ENCODE data around the gene PDE7B. TPM values are rescaled to one million over a fixed set of nuclear protein-coding genes. Genes with fewer than 3 reads are reported as not detected.
"Not testable (repeated sequence)": the region's sequence is repeated elsewhere in the genome, so short reads cannot be mapped to it uniquely, and the experiment has no call there.

The PDE7B gene
- total RNA-seq, 1 experiment from 2014 or later, result not detected

DNA sequence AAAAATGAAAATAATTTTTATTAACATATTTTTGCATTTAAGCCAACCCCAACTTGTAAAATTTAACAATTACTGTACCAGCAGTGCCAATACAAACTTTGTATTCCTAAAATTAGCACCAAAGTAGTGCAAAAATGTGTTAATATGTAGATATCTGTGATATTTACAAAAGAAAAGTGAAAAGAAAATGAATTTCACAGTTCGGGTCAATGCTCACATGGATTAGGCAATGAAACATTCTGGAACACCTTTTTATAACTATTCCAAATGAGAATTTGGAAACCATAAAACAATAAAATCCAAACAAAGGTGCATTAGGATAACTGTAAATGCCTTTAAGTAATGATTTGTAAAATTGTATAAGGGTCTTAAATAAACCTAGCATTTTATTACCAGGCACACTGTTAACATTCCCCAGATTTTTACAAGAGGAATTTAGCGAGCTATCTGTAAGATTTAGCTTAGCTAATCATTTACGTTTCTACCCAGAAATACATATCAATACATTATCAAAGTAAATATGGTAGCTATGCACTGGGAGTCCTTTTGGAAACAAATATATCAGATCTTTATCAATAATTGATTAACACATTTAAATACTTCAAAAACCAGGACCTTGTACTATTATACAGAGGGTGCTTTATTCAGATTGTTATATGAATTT, 286.4 kb downstream of the PDE7B start:
- H2AFZ ChIP-seq (ENCODE audit: low read length), result no peak overlapping the region
- BruUV-seq (replicated peaks), result no TSS peak

DNA sequence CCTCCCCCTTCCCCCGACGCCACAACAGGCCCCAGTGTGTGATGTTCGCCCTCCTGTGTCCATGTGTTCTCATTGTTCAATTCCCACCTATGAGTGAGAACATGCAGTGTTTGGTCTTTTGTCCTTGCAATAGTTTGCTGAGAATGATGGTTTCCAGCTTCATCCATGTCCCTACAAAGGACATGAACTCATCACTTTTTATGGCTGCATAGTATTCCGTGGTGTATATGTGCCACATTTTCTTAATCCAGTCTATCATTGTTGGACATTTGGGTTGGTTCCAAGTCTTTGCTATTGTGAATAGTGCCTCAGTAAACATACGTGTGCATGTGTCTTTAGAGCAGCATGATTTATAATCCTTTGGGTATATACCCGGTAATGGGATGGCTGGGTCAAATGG, 287.6 kb downstream of the PDE7B start:
- BruUV-seq (replicated peaks); H3K79me2 ChIP-seq (ENCODE audit: low read length); DNase-seq; H3K4me1 ChIP-seq (ENCODE audit: insufficient read depth, low read length); H3K27me3 ChIP-seq (ENCODE audit: low read length); POLR2A ChIA-PET (ENCODE audit: unreplicated experiment); H3K4me3 ChIP-seq (ENCODE audit: low read length); H3F3A ChIP-seq (ENCODE audit: low read length, unreplicated experiment); H2AFZ ChIP-seq (ENCODE audit: low read length); H3K9ac ChIP-seq (ENCODE audit: low read length); H3K9me2 ChIP-seq (replicated peaks; ENCODE audit: low read length); H4K20me1 ChIP-seq (ENCODE audit: low read length); H3K4me2 ChIP-seq (ENCODE audit: low read length); ATAC-seq; CTCF ChIA-PET; H3K9me3 ChIP-seq (ENCODE audit: low read length); H3K27ac ChIP-seq (ENCODE audit: low read length); H3K36me3 ChIP-seq (ENCODE audit: low read depth, low read length): not testable (repeated sequence)
- intact Hi-C loops (cut with micrococcal nuclease), result loop anchor here (5.0 kb wide), 1 partner anchor 47 kb away; no protein-coding TSS in a partner anchor

More for the DNA sequence above, 286.4 kb downstream of the PDE7B start:
- DNase-seq (no peak), ATAC-seq (no peak)
- TF ChIP-seq, protein P1, sequence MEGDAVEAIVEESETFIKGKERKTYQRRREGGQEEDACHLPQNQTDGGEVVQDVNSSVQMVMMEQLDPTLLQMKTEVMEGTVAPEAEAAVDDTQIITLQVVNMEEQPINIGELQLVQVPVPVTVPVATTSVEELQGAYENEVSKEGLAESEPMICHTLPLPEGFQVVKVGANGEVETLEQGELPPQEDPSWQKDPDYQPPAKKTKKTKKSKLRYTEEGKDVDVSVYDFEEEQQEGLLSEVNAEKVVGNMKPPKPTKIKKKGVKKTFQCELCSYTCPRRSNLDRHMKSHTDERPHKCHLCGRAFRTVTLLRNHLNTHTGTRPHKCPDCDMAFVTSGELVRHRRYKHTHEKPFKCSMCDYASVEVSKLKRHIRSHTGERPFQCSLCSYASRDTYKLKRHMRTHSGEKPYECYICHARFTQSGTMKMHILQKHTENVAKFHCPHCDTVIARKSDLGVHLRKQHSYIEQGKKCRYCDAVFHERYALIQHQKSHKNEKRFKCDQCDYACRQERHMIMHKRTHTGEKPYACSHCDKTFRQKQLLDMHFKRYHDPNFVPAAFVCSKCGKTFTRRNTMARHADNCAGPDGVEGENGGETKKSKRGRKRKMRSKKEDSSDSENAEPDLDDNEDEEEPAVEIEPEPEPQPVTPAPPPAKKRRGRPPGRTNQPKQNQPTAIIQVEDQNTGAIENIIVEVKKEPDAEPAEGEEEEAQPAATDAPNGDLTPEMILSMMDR (conservative IDR thresholded peaks at IDR 0.05; ENCODE audit: low read depth, low read length), result no peak
- TF ChIP-seq EZH2 (IDR thresholded peaks at IDR 0.05; ENCODE audit: low read length, unreplicated experiment), result no peak
- no peak for TF ChIP-seq EZH2phosphoT487 (IDR thresholded peaks at IDR 0.05; ENCODE audit: borderline replicate concordance, low read length)
- Histone ChIP-seq H3K27me3 (ENCODE audit: low read length) (no peaks in the 10 kb centered on the region), H4K20me1 (ENCODE audit: low read length) (no peaks in the 10 kb centered on the region), H3F3A (ENCODE audit: low read length, unreplicated experiment) (no peaks in the 10 kb centered on the region), H3K4me3 (ENCODE audit: low read length) (no peak overlapping the region), H3K9me3 (ENCODE audit: low read length) (no peaks in the 10 kb centered on the region), H3K4me2 (ENCODE audit: low read length) (no peak overlapping the region), H3K9ac (ENCODE audit: low read length) (no peak overlapping the region), H3K27ac (ENCODE audit: low read length) (no peak overlapping the region), H3K79me2 (ENCODE audit: low read length) (no peaks in the 10 kb centered on the region), H3K9me2 (replicated peaks; ENCODE audit: low read length) (no peaks in the 10 kb centered on the region), H3K36me3 (ENCODE audit: low read depth, low read length) (no peaks in the 10 kb centered on the region), H3K4me1 (ENCODE audit: insufficient read depth, low read length) (no peaks in the 10 kb centered on the region)
- ChIA-PET CTCF (no interaction called here), POLR2A (ENCODE audit: unreplicated experiment) (no interaction called here)
- intact Hi-C loops (cut with micrococcal nuclease), result loop anchor here (5.0 kb wide), 1 partner anchor 46 kb away; no protein-coding TSS in a partner anchor

DNA sequence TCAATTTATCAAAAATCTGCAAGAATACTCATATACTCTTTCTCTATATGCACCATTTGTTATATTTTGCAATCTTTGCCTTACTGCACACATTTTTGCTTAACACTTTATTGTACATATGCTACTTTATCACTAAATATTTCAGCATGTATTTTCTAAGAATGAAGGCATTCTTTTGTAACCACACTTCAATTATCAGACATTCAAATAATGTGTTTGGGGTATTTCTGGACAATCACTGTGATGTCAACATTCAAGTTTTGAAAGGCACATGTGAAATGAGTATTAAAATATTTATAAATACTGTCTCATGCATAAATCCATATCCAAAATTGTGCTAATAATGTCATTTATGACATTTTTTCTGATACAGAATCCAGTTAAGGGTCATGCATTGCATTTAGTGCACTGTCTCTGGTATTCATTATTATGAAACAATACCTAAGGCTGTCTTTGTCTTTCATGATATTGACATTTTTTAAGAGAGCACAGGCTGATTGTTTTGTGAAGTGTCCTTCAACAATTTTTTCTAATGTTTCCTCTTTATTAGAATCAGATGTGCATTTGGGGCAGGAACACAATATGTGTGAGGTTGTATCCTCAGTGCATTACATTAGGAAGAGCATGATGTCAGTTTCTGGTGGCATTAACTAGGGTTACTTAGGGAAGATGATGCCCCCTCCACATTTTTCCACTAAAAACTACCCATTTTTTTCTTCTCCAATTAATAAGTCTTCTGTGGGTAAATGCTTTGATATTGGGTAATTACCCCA, 292.9 kb downstream of the PDE7B start:
- H4K20me1 ChIP-seq (ENCODE audit: low read length), result no peaks in the 10 kb centered on the region
- TF ChIP-seq, protein P1 (conservative IDR thresholded peaks at IDR 0.05; ENCODE audit: low read depth, low read length), result no peak
- TF ChIP-seq EZH2phosphoT487 (IDR thresholded peaks at IDR 0.05; ENCODE audit: borderline replicate concordance, low read length) (no peak), EZH2 (IDR thresholded peaks at IDR 0.05; ENCODE audit: low read length, unreplicated experiment) (no peak)
- CTCF ChIA-PET, result no interaction called here
- H3K9ac ChIP-seq (ENCODE audit: low read length), result no peak overlapping the region
- H2AFZ ChIP-seq (ENCODE audit: low read length), result no peak overlapping the region
- H3K4me3 ChIP-seq (ENCODE audit: low read length), result no peak overlapping the region
- no peaks in the 10 kb centered on the region for H3K27me3 ChIP-seq (ENCODE audit: low read length)
- ATAC-seq (no peak), DNase-seq (no peak)
- POLR2A ChIA-PET (ENCODE audit: unreplicated experiment), result no interaction called here
- no TSS peak for BruUV-seq (replicated peaks)
- no peak overlapping the region for H3K27ac ChIP-seq (ENCODE audit: low read length)
- H3K4me2 ChIP-seq (ENCODE audit: low read length), result no peak overlapping the region
- no peaks in the 10 kb centered on the region for H3F3A ChIP-seq (ENCODE audit: low read length, unreplicated experiment)
- H3K9me3 ChIP-seq (ENCODE audit: low read length), result no peaks in the 10 kb centered on the region
- no peaks in the 10 kb centered on the region for H3K4me1 ChIP-seq (ENCODE audit: insufficient read depth, low read length)
- H3K9me2 ChIP-seq (replicated peaks; ENCODE audit: low read length), result no peaks in the 10 kb centered on the region
- no peaks in the 10 kb centered on the region for H3K79me2 ChIP-seq (ENCODE audit: low read length)
- no peaks in the 10 kb centered on the region for H3K36me3 ChIP-seq (ENCODE audit: low read depth, low read length)
- intact Hi-C loops (cut with micrococcal nuclease), result no loop called here
